Neuronal stem cell (in vitro differentiated cells): ENCODE data around the gene SMPD4. TPM values are rescaled to one million over a fixed set of nuclear protein-coding genes. Genes with fewer than 3 reads are reported as not detected.
"Not testable (repeated sequence)": the region's sequence is repeated elsewhere in the genome, so short reads cannot be mapped to it uniquely, and the experiment has no call there.

Experiments used
- DNase-seq: peaks from one replicate; pipeline ENCODE4 v3.0.0-alpha.2; 2013; ENCODE audit warnings: low spot score
- H2AFZ ChIP-seq: one replicate; pipeline ENCODE4 v1.6.1; 2013; ENCODE audit warnings: mild to moderate bottlenecking, low read length, inconsistent platforms
- H2AK5ac ChIP-seq: 2 replicates; pipeline ENCODE4 v1.6.1; 2013; ENCODE audit warnings: low read depth, mild to moderate bottlenecking, inconsistent platforms, low read length, moderate library complexity, mixed read lengths
- H2BK120ac ChIP-seq: 2 replicates; pipeline ENCODE4 v1.6.1; 2013; ENCODE audit warnings: low read depth, mild to moderate bottlenecking, inconsistent platforms, low read length, moderate library complexity, mixed read lengths
- H2BK12ac ChIP-seq: one replicate; pipeline ENCODE4 v1.6.1; 2013; ENCODE audit warnings: low read length, inconsistent platforms
- H2BK15ac ChIP-seq: 2 replicates; pipeline ENCODE4 v1.6.1; 2013; ENCODE audit warnings: mild to moderate bottlenecking, low read length, inconsistent platforms, mixed read lengths
- H2BK5ac ChIP-seq: one replicate; pipeline ENCODE4 v1.6.1; 2013; ENCODE audit warnings: inconsistent platforms, mild to moderate bottlenecking, low read length, moderate library complexity
- H3K14ac ChIP-seq: one replicate; pipeline ENCODE4 v1.6.1; 2013; ENCODE audit warnings: low read length, inconsistent platforms
- H3K18ac ChIP-seq: 2 replicates; pipeline ENCODE4 v1.6.1; 2013; ENCODE audit warnings: low read length, inconsistent platforms
- H3K23ac ChIP-seq: 2 replicates; pipeline ENCODE4 v1.6.1; 2013; ENCODE audit warnings: low read depth, mild to moderate bottlenecking, mixed read lengths, low read length, inconsistent platforms; ENCODE audit not compliant: poor library complexity
- H3K27ac ChIP-seq: replicated peaks from 3 replicates; pipeline ENCODE4 v1.5.1; 2013; ENCODE audit warnings: low read length, inconsistent platforms
- H3K27me3 ChIP-seq, 3 experiments: 2 replicates each; pipeline ENCODE4 v1.6.1; 2013; ENCODE audit warnings: low read length in 3 of 3, mild to moderate bottlenecking in 2 of 3, inconsistent platforms in 1 of 3, low read depth in 1 of 3, mixed read lengths in 1 of 3, moderate library complexity in 1 of 3; ENCODE audit not compliant: control insufficient read depth in 3 of 3, insufficient read depth in 3 of 3
- H3K36me3 ChIP-seq, 2 donors: replicated peaks in 1 of 2; 2 replicates each; pipeline ENCODE4 v1.6.1; 2013; ENCODE audit warnings: low read length in 2 of 2; ENCODE audit not compliant: control insufficient read depth in 2 of 2, insufficient read depth in 2 of 2
- H3K4ac ChIP-seq: 2 replicates; pipeline ENCODE4 v1.6.1; 2013; ENCODE audit warnings: inconsistent platforms, mild to moderate bottlenecking, low read length, moderate library complexity
- H3K4me1 ChIP-seq, 2 donors: 1 replicate in 1 of 2; 2 replicates in 1 of 2; pipeline ENCODE4 v1.6.1; 2013; ENCODE audit warnings: low read length in 2 of 2, low read depth in 1 of 2; ENCODE audit not compliant: control insufficient read depth in 2 of 2, insufficient read depth in 1 of 2
- H3K4me2 ChIP-seq: one replicate; pipeline ENCODE4 v1.6.1; 2013; ENCODE audit warnings: mild to moderate bottlenecking, low read length, inconsistent platforms; ENCODE audit not compliant: insufficient read depth, poor library complexity, severe bottlenecking
- H3K4me3 ChIP-seq, 2 donors: 2 replicates each; pipeline ENCODE4 v1.5.1; 2013; ENCODE audit warnings: low read length in 2 of 2, mild to moderate bottlenecking in 2 of 2, inconsistent platforms in 1 of 2, moderate library complexity in 1 of 2
- H3K79me1 ChIP-seq: one replicate; pipeline ENCODE4 v1.6.1; 2013; ENCODE audit warnings: low read depth, mild to moderate bottlenecking, inconsistent platforms, low read length, moderate library complexity
- H3K9ac ChIP-seq: one replicate; pipeline ENCODE4 v1.6.1; 2013; ENCODE audit warnings: mild to moderate bottlenecking, low read depth, low read length, inconsistent platforms; ENCODE audit not compliant: poor library complexity
- H3K9me3 ChIP-seq, 2 donors: replicated peaks in 1 of 2; 2 replicates each; pipeline versions ENCODE3 to v1.6.1; 2013; ENCODE audit warnings: low read length in 2 of 2, mild to moderate bottlenecking in 2 of 2, inconsistent platforms in 1 of 2, low read depth in 1 of 2, mixed read lengths in 1 of 2, moderate library complexity in 1 of 2; ENCODE audit not compliant: control insufficient read depth in 2 of 2, insufficient read depth in 1 of 2
- H4K8ac ChIP-seq: one replicate; pipeline ENCODE4 v1.6.1; 2013; ENCODE audit warnings: low read depth, mild to moderate bottlenecking, inconsistent platforms, low read length, moderate library complexity
- H4K91ac ChIP-seq: one replicate; pipeline ENCODE4 v1.6.1; 2013; ENCODE audit warnings: low read length, low read depth, mild to moderate bottlenecking, inconsistent platforms; ENCODE audit not compliant: poor library complexity
- WGBS, 2 donors: extraction: QIAGEN DNeasy Blood & Tissue Kit; methylation state at CpG; one replicate each; pipeline ENCODE4 v1.1.7; 2013; ENCODE audit warnings: missing lambda C conversion rate in 2 of 2, mixed read lengths in 1 of 2; ENCODE audit not compliant: insufficient read length in 2 of 2, insufficient replicate concordance in 1 of 2; ENCODE audit errors: extremely low coverage in 2 of 2; 5-methylcytosine and 5-hydroxymethylcytosine counted together
- small RNA-seq: library from polyadenylated mRNA; stranded (forward); fragments of <200 nt; extraction: miRNeasy Mini kit (QIAGEN cat#:217004); gene quantifications from one replicate; pipeline ENCODE3, GENCODE V24; 2013; ENCODE audit not compliant: insufficient read depth

Gene SMPD4

GRCh38 chr2:130127726-130128125 is 53.7 kb downstream of the SMPD4 start:
- H3K9me3 ChIP-seq, H3K9ac ChIP-seq, H3K4me2 ChIP-seq, H3K36me3 ChIP-seq, H2BK15ac ChIP-seq, H3K4ac ChIP-seq, H2BK5ac ChIP-seq, H2AK5ac ChIP-seq, H3K14ac ChIP-seq, H3K27me3 ChIP-seq, H4K8ac ChIP-seq, DNase-seq, H2BK120ac ChIP-seq, H3K18ac ChIP-seq, H2AFZ ChIP-seq, H2BK12ac ChIP-seq, H3K4me1 ChIP-seq, H3K23ac ChIP-seq, H3K4me3 ChIP-seq, H3K79me1 ChIP-seq, H4K91ac ChIP-seq, H3K27ac ChIP-seq: not testable (repeated sequence)
- no CpG with 5 or more reads among the region's 9 CpGs for WGBS, 2 donors

- H3K18ac ChIP-seq, H2BK12ac ChIP-seq, H4K8ac ChIP-seq, H3K9me3 ChIP-seq, H4K91ac ChIP-seq, H2BK120ac ChIP-seq, H3K9ac ChIP-seq, H2AFZ ChIP-seq, H3K4ac ChIP-seq, H2BK15ac ChIP-seq, H3K4me3 ChIP-seq, H3K14ac ChIP-seq, H3K23ac ChIP-seq, H3K4me2 ChIP-seq, H3K79me1 ChIP-seq, H3K4me1 ChIP-seq, DNase-seq, H2AK5ac ChIP-seq, H3K27ac ChIP-seq, H2BK5ac ChIP-seq, H3K36me3 ChIP-seq, H3K27me3 ChIP-seq: not testable (repeated sequence)
- WGBS, 2 donors, result no CpG with 5 or more reads among the region's 45 CpGs
Measured at GRCh38 chr2:130120924-130121323, 60.5 kb downstream of the SMPD4 start.

GRCh38 chr2:130102597-130103363 is 78.6 kb downstream of the SMPD4 start:
- H3K27ac ChIP-seq, H3K36me3 ChIP-seq, H3K79me1 ChIP-seq, H3K4me2 ChIP-seq, H4K91ac ChIP-seq, H3K14ac ChIP-seq, H4K8ac ChIP-seq, H3K4me3 ChIP-seq, H3K27me3 ChIP-seq, H2BK5ac ChIP-seq, H3K18ac ChIP-seq, H3K4me1 ChIP-seq, H3K9me3 ChIP-seq, H3K23ac ChIP-seq, H2BK12ac ChIP-seq, H2BK15ac ChIP-seq, H2BK120ac ChIP-seq, H2AFZ ChIP-seq, H3K4ac ChIP-seq, DNase-seq, H3K9ac ChIP-seq, H2AK5ac ChIP-seq: not testable (repeated sequence)
- no CpG with 5 or more reads among the region's 8 CpGs for WGBS, 2 donors

Small RNA genes lying within 50 kb of the gene (small RNA-seq; reads per million reads assigned to genes)
- gene RNU6-1049P, result not detected
